HG03196 (cell line): ENCODE results near the gene SDC3.

Experiments
- ATAC-seq: cut with Tn5 transposase; IDR thresholded peaks from one replicate; pipeline ENCODE4 v1.9.1; 2021; ENCODE audit not compliant: unreplicated experiment

SDC3 gene

DNA sequence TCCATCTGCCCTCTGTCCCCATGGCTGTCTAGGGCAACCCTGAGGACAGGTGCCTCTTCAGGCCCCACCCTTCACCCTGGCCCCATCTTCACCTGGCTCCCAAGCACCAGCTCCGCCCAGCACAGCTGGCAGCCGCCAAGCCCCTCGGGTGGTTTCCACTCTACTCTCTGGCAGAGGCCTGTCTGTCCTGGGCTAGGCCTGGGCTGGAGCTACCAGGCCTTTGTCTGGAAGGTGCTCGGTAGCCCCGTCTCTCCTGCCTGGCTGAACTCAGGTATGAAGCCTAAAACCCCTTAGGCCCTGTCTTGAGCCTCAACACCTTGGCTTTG, 17.4 kb downstream of the SDC3 start:
- no peak for ATAC-seq

- no peak for ATAC-seq
These were observed 17.9 kb downstream of the SDC3 start for GRCh38 chr1:30890502-30891226.

DNA sequence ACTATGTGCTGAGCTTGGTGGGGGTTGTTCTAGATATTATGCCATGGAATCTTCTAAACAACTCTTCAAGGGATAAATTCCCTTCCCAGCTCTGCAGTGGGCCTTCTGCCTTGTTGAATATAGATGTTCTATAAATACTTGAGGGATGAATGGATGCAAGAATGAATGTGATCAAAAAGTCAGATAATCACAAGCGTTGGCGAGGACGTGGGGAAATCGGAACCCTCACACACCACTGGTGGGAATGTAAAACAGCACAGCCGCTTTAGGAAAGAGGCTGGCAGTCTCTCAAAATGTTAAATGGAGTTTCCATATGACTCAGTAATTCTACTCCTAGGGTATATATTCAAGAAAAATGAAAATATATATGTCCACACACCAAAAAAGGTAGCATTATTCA, 19.0 kb downstream of the SDC3 start:
- no peak for ATAC-seq

DNA sequence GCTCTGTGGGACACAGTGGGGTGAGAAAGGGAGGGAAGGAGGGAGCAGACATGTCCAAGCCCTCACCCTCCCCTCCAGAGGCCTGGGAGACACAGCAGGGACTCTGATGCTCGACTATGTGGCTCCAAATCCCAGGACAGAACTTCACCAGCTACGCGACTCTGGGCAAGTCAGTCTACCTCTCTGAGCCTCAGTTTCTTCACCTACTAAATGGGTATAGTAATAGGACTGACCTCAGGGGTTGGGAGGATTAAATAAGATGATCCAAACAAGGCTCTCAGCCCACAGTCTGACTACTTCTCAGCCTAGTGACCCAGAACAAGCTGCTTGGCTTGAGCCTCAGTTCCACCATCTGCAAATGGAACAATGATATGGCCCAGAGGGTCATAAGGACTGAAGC, 19.6 kb downstream of the SDC3 start:
- ATAC-seq: no peak

GRCh38 chr1:30888391-30888790, 20.2 kb downstream of the SDC3 start:
- no peak for ATAC-seq

- ATAC-seq: no peak
These were observed 20.9 kb downstream of the SDC3 start for GRCh38 chr1:30887485-30888315.

DNA sequence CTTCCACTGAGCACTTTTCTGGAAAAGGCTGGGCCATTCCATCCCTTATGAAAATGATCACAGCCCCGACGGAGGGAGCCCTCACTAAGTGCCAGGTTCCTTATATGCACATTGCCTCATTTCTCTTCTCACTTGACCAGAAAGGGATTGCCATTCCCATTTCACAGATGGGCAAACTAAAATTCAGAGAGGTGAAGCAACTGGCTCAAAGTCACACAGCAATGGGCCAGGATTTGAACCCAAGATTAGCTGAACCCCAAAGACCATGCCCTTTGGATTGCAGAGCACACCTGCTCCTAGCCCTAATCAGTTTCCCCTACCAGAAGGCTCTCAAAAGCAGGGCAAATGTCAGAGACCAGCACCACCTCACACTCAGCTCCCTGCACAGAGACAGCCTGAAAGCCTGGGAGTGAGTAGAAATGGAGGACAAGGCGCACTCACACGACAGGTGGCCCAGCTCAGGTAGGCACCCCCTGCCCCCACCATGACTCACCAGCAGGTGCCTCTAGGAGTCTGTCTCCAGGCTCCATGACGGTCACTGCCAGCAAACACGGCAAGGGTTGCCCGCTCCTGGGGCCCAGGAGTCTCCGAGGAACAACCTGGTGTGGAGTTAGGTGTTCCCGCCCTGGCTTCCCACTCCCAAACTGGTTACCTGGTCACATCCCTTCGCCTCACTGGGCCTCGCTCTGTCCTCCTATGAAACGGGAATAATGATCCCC, 21.7 kb downstream of the SDC3 start:
- no peak for ATAC-seq

DNA sequence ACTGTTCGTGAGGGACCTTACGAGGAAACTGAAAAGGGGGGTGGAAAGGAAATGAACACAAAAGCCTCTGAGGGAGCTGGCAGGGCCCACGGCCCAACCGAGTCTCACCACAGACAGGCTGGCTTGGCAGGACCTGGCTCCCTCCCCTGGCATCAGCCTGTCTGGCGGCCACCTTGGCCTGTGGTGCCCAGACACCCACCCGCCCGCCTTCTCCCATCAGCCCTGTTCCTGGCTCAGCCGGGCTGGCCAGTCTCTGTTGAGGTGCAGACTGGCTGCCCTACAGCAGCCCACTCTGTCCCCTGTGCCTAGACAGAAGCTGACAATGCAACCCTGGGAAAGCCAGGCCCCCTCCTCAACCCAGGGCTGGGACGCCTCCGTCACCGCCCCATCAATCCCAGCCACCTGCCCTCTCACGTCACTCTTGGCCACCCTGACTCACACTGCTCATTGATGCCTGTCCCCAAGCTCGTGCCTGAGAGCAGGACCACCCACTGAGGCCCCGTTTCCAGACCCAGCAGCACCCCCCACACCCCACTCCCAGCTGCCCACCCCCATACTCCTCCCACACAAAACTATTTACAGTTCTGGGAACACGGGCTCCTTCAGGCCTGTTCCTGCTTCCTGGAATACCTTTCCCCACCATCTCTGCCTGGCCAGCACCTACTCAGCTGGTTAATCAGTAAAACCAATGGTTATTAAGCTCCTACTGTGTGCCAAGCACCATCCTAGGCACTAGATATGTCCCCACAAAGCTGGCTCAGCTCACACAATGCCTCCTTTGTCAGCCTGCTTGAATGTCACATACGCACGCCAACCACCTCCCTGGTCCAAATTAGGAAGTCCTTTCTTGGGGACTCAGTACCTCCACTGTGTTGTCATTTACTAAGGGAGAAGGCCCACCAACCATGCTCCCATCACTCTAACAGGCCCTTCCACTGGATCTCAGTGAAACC, 22.7 kb downstream of the SDC3 start:
- no peak for ATAC-seq

DNA sequence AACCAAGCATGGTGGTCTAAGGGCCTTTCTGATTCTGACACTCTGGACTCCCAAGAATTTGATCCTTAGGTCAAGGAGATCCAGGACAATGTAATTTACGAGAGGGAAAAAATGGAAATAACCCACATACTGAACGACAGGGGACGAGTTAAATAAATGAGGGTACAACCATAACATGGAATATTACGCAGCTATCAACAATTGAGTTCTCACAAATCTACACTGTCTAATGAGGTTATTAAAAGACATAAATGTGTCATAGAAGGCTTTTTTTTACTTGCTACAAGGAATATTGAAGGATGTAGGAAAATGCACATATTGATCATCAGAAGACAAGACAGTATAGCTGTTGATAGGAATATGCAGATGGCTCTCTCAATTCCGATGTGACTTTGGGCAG, 23.8 kb downstream of the SDC3 start:
- no peak for ATAC-seq

- no peak for ATAC-seq
These were observed 25.0 kb downstream of the SDC3 start for GRCh38 chr1:30883389-30884172.

DNA sequence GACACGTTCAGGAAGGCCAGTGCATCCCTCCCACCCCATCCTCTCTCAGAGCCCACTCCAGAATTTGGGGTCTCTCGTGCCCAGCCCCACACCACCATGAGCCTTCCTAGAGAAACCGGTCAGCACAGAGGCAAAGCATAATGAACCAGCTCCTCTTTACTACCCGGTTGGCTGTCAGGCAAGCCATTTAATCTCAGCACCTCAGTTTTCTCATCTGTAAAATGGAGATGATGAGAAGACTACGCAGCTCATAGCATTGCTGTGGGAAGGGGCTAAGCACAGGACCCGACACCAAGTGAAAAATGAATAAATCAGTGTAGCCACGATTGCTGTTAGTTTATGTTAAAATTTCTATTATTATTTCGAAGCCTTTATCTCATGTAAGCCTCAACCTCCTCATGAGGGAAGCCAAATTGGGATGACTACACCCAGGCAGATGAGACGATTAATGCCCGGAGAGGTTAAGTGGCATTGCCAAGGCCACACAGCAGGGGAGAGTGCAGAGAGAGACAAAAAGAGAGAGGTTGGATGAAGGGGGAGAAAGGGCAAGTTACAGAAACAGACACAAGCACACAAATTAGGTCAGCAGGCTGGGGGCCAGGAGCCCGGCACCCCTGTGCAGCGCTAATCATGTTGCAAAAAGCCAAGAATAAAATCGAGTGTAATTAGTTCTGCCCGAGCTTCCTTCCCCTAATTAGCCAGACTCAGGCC, 25.7 kb downstream of the SDC3 start:
- no peak for ATAC-seq

GRCh38 chr1:30881319-30882181, 27.0 kb downstream of the SDC3 start:
- peak; percentile 89 for ATAC-seq

DNA sequence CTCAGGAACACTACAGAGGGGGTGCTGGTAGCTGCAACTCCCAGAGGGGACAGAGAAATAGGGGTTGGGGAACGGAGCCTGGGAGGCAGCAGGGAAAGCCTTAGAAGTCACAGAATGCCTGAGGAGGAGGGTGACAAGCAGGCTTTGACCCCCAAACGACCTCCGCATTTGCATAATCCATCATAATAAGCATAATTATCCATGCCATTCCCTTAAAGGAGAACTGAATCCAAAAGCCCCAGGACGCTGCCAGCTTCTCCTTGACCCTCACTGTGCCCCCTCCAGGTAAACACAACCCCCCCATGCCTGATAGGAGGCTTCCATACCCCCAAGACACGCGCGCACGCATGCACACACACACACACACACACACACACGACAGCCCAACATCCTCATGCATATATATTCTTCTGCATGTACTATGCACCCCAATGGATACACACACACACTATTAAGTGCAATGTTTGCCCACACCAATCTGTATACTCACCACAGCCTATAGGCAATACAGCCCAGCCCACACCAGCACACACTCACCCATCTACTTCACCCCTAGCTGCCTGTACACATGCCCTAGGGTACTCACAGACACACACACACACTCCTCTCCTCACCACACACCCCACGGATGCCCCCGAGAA, 27.8 kb downstream of the SDC3 start:
- ATAC-seq: peak; percentile 8

DNA sequence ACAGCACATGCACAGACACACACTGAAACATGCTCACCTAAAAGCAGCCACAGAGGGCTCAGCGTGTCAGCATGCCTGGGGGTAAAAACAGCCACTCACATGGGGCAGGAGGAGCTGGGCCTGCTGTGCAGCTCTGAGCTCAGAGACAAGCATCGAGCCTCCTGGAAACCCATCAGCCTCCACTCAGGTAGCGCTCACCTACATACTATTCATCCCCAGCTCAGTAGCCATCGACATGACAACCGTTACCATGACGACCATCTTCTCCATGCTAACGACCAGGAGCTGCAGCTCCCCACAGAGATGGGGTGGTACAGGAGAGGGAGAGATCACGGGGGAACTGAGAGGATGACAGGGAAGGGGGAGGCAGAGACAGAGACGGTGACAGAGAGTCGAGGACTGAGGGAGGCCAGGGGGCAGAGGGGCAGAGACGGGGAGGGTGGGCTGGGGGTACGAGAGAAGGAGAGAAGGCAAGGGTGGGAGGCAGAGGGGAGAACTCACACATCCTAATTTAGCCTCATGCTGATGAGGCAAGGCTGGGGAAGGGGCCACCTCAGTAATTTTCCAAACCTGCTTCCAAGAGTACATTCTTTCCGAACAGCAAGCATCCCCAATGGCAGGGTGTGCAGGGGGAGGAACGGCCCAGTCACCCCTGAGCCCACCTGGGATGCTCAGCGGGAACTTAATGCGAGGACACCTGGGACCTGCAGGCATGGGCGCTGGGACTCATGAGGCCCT, 28.4 kb downstream of the SDC3 start:
- no peak for ATAC-seq

DNA sequence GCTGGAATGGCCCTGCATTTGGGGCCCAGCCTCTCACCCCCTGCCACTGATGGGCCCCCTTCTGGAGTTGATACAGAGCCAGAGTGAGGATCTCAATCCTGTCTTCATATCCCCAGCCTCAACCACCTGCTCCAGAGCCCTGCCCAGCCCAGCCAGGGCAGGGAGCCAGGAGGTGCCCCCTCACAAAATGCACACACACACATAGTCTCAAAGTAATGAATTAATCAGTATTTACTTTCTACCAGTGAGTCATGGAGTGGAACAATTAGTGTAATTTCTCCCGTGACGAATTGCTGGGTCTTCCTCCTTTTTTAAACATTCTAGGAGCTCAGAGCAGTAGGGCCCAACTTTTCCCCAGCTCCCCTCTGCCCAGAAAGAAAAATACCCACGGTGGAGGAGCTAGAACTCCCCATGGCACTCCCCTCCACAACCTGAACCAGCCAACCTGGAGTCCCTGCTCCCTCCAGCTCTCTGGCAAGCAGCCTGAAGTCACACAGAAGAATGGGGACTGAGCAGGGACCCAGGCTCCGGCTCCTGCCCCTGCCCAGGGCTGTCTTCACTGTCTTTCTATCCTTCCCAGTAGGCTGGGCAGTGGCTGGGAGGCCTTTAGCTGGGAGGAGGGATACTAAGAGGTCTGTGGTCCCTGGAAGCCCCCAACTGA, 29.3 kb downstream of the SDC3 start:
- no peak for ATAC-seq

GRCh38 chr1:30878559-30878958, 30.0 kb downstream of the SDC3 start:
- ATAC-seq: no peak

DNA sequence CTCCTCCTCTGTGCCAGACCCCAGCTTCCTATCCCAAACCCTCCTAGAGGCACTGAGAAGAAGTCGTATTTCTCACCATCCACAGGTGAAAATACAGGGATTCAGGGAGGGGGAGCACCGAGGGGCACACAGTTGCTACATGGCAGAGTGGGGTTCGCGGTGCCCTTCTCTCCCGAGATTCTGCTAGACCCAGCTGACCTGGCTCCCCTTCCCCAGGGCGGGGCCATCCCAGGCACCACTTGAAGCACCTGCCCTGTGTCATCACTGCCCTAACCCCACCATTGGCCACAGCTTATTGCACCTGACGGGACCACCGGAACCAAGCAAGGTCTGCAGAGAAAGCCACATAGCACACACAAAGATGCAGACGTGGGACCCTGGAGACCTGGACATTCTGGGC, 30.5 kb downstream of the SDC3 start:
- no peak for ATAC-seq
